Measurements from ENCODE around the gene SEBOX. TPM values are rescaled to one million over a fixed set of nuclear protein-coding genes. Genes with fewer than 3 reads are reported as not detected.

The SEBOX gene
- total and polyA plus RNA-seq, 2 donors (not counting 1 experiment from before 2014, with no cell fraction given), result not detected

- no peaks in the 10 kb centered on the region for H4K20me1 ChIP-seq (ENCODE audit: control insufficient read depth, extremely low read depth, insufficient read depth, low read length)
- no peak overlapping the region for H3K4me2 ChIP-seq (ENCODE audit: extremely low read depth, insufficient read depth, low read length)
- H2AFZ ChIP-seq (ENCODE audit: low read length), result no peak overlapping the region
- H3K27ac ChIP-seq (ENCODE audit: insufficient read depth, low read length), result no peak overlapping the region
- H3K36me3 ChIP-seq (ENCODE audit: control insufficient read depth, insufficient read depth, low read length), result peaks cover 7% of the 10 kb centered on the region
- H3K4me1 ChIP-seq (ENCODE audit: control insufficient read depth, extremely low read depth, insufficient read depth, low read length), result peaks cover 3% of the 10 kb centered on the region
- no peak overlapping the region for H3K9ac ChIP-seq (ENCODE audit: insufficient read depth, low read length)
- H3K27me3 ChIP-seq (ENCODE audit: control insufficient read depth, insufficient read depth, low read length), result no peaks in the 10 kb centered on the region
- H3K79me2 ChIP-seq (ENCODE audit: control insufficient read depth, insufficient read depth, low read length), result no peaks in the 10 kb centered on the region
- DNase-seq (ENCODE audit: low read depth in 2 of 2), result no peak
- no peak overlapping the region for H3K4me3 ChIP-seq (replicated peaks in 1 of 4; ENCODE audit: control extremely low read depth in 1 of 4, insufficient read depth in 1 of 4, low read depth in 3 of 4, low read length in 4 of 4)
- no peak for TF ChIP-seq CTCF (conservative IDR thresholded peaks at IDR 0.05 in 1 of 2, IDR thresholded peaks at IDR 0.05 in 1 of 2; ENCODE audit: low read depth in 1 of 2, low read length in 2 of 2)
- no peak for TF ChIP-seq EZH2 (IDR thresholded peaks at IDR 0.05; ENCODE audit: low read length, missing control alignments)
- H3K9me3 ChIP-seq (ENCODE audit: control insufficient read depth, insufficient read depth, low read depth, low read length), result no peaks in the 10 kb centered on the region
Measured at GRCh38 chr17:28399808-28400207, 34.8 kb upstream of the SEBOX start.

- DNase-seq (ENCODE audit: low read depth in 2 of 2), result peak in 1 of 2 donors; percentile 20
- H3K79me2 ChIP-seq (ENCODE audit: control insufficient read depth, insufficient read depth, low read length), result no peaks in the 10 kb centered on the region
- no peak overlapping the region for H3K27ac ChIP-seq (ENCODE audit: insufficient read depth, low read length)
- H3K27me3 ChIP-seq (ENCODE audit: control insufficient read depth, insufficient read depth, low read length), result no peaks in the 10 kb centered on the region
- H3K4me3 ChIP-seq (replicated peaks in 1 of 4; ENCODE audit: control extremely low read depth in 1 of 4, insufficient read depth in 1 of 4, low read depth in 3 of 4, low read length in 4 of 4), result no peak overlapping the region
- no peaks in the 10 kb centered on the region for H3K9me3 ChIP-seq (ENCODE audit: control insufficient read depth, insufficient read depth, low read depth, low read length)
- no peaks in the 10 kb centered on the region for H4K20me1 ChIP-seq (ENCODE audit: control insufficient read depth, extremely low read depth, insufficient read depth, low read length)
- H3K4me1 ChIP-seq (ENCODE audit: control insufficient read depth, extremely low read depth, insufficient read depth, low read length), result peaks cover 3% of the 10 kb centered on the region
- H2AFZ ChIP-seq (ENCODE audit: low read length), result no peak overlapping the region
- H3K36me3 ChIP-seq (ENCODE audit: control insufficient read depth, insufficient read depth, low read length), result peaks cover 7% of the 10 kb centered on the region
- no peak overlapping the region for H3K4me2 ChIP-seq (ENCODE audit: extremely low read depth, insufficient read depth, low read length)
- TF ChIP-seq CTCF (conservative IDR thresholded peaks at IDR 0.05 in 1 of 2, IDR thresholded peaks at IDR 0.05 in 1 of 2; ENCODE audit: low read depth in 1 of 2, low read length in 2 of 2) (no peak), EZH2 (IDR thresholded peaks at IDR 0.05; ENCODE audit: low read length, missing control alignments) (no peak)
- H3K9ac ChIP-seq (ENCODE audit: insufficient read depth, low read length), result no peak overlapping the region
Measured at GRCh38 chr17:28398280-28398981, 33.4 kb upstream of the SEBOX start.

- H3K4me3 ChIP-seq (replicated peaks in 1 of 4; ENCODE audit: control extremely low read depth in 1 of 4, insufficient read depth in 1 of 4, low read depth in 3 of 4, low read length in 4 of 4), result no peak overlapping the region
- H4K20me1 ChIP-seq (ENCODE audit: control insufficient read depth, extremely low read depth, insufficient read depth, low read length), result no peaks in the 10 kb centered on the region
- no peaks in the 10 kb centered on the region for H3K27me3 ChIP-seq (ENCODE audit: control insufficient read depth, insufficient read depth, low read length)
- no peak for TF ChIP-seq EZH2 (IDR thresholded peaks at IDR 0.05; ENCODE audit: low read length, missing control alignments)
- no peak for TF ChIP-seq CTCF (conservative IDR thresholded peaks at IDR 0.05 in 1 of 2, IDR thresholded peaks at IDR 0.05 in 1 of 2; ENCODE audit: low read depth in 1 of 2, low read length in 2 of 2)
- H3K4me1 ChIP-seq (ENCODE audit: control insufficient read depth, extremely low read depth, insufficient read depth, low read length), result peaks cover 3% of the 10 kb centered on the region
- H3K79me2 ChIP-seq (ENCODE audit: control insufficient read depth, insufficient read depth, low read length), result no peaks in the 10 kb centered on the region
- no peak overlapping the region for H3K27ac ChIP-seq (ENCODE audit: insufficient read depth, low read length)
- H3K9ac ChIP-seq (ENCODE audit: insufficient read depth, low read length), result no peak overlapping the region
- H3K9me3 ChIP-seq (ENCODE audit: control insufficient read depth, insufficient read depth, low read depth, low read length), result no peaks in the 10 kb centered on the region
- H3K36me3 ChIP-seq (ENCODE audit: control insufficient read depth, insufficient read depth, low read length), result peaks cover 7% of the 10 kb centered on the region
- no peak overlapping the region for H3K4me2 ChIP-seq (ENCODE audit: extremely low read depth, insufficient read depth, low read length)
- H2AFZ ChIP-seq (ENCODE audit: low read length), result no peak overlapping the region
- no peak for DNase-seq (ENCODE audit: low read depth in 2 of 2)
Measured at GRCh38 chr17:28397687-28398279, 32.8 kb upstream of the SEBOX start.

Measured in fibroblast of lung (primary cell).